GM23338 (cell line): Measurements from ENCODE around the gene KDM4B. TPM values are rescaled to one million over a fixed set of nuclear protein-coding genes. Genes with fewer than 3 reads are reported as not detected.

Experiments
- ATAC-seq: fragments of 200-7000 bp; cut with Tn5 transposase; 3 replicates; pipeline ENCODE4 v1.9.1; 2020
- DNase-seq: peaks from one replicate; pipeline ENCODE4 v3.0.0-alpha.2; 2015; ENCODE audit warnings: low spot score
- H2AFZ ChIP-seq: fragments of 200-600 bp; sonication (generic); 2 replicates; pipeline ENCODE4 v1.8.0; 2016; ENCODE audit warnings: antibody characterized with exemption, mild to moderate bottlenecking, moderate library complexity
- H3F3A ChIP-seq: fragments of 200-600 bp; sonication (generic); replicated peaks from 2 replicates; pipeline ENCODE4 v1.8.0; 2017; ENCODE audit warnings: antibody characterized with exemption, mixed run types, low read depth
- H3K27ac ChIP-seq: fragments of 200-600 bp; sonication (generic); 2 replicates; pipeline ENCODE4 v1.6.1; 2016; ENCODE audit warnings: low read depth
- H3K27me3 ChIP-seq: fragments of 200-600 bp; sonication (generic); 2 replicates; pipeline ENCODE4 v1.8.0; 2016; ENCODE audit warnings: mild to moderate bottlenecking, mixed run types, moderate library complexity; ENCODE audit not compliant: insufficient read depth
- H3K36me3 ChIP-seq: fragments of 200-600 bp; sonication (generic); 2 replicates; pipeline ENCODE4 v1.8.0; 2016; ENCODE audit warnings: mild to moderate bottlenecking; ENCODE audit not compliant: insufficient read depth
- H3K4me1 ChIP-seq: fragments of 200-600 bp; sonication (generic); 2 replicates; pipeline ENCODE4 v1.8.0; 2016; ENCODE audit warnings: mild to moderate bottlenecking, moderate library complexity; ENCODE audit not compliant: insufficient read depth
- H3K4me2 ChIP-seq: fragments of 200-600 bp; sonication (generic); 2 replicates; pipeline ENCODE4 v1.7.1; 2017; ENCODE audit warnings: mixed run types
- H3K4me3 ChIP-seq: fragments of 200-600 bp; sonication (generic); 2 replicates; pipeline ENCODE4 v1.6.1; 2016; ENCODE audit warnings: mixed run types
- H3K79me2 ChIP-seq: fragments of 200-600 bp; sonication (generic); replicated peaks from 2 replicates; pipeline ENCODE4 v1.8.0; 2017; ENCODE audit warnings: mild to moderate bottlenecking; ENCODE audit not compliant: insufficient read depth
- H3K9me2 ChIP-seq: fragments of 200-600 bp; sonication (generic); 2 replicates; pipeline ENCODE4 v1.8.0; 2017; ENCODE audit not compliant: insufficient read depth
- H4K20me1 ChIP-seq: fragments of 200-600 bp; sonication (generic); replicated peaks from 2 replicates; pipeline ENCODE4 v1.8.0; 2017; ENCODE audit warnings: mild to moderate bottlenecking; ENCODE audit not compliant: insufficient read depth
- H3K27ac Mint-ChIP-seq: 2 replicates; pipeline ENCODE4 v1.8.0; 2020; ENCODE audit warnings: inconsistent platforms, mild to moderate bottlenecking, moderate library complexity, mixed read lengths
- H3K27me3 Mint-ChIP-seq: 3 replicates; pipeline ENCODE4 v1.8.0; 2022; ENCODE audit warnings: low read depth, mild to moderate bottlenecking, moderate library complexity, mixed read lengths, inconsistent platforms; ENCODE audit not compliant: insufficient read depth, poor library complexity
- H3K36me3 Mint-ChIP-seq: 3 replicates; pipeline ENCODE4 v1.8.0; 2021; ENCODE audit warnings: low read depth, mild to moderate bottlenecking, inconsistent platforms, moderate library complexity, mixed read lengths
- H3K4me1 Mint-ChIP-seq: 3 replicates; pipeline ENCODE4 v1.8.0; 2020; ENCODE audit warnings: mild to moderate bottlenecking, inconsistent platforms, mixed read lengths
- H3K4me3 Mint-ChIP-seq: 3 replicates; pipeline ENCODE4 v1.8.0; 2021; ENCODE audit warnings: moderate library complexity, mild to moderate bottlenecking, inconsistent platforms, mixed read lengths
- H3K9me3 Mint-ChIP-seq: 3 replicates; pipeline ENCODE4 v1.8.0; 2020; ENCODE audit warnings: moderate library complexity, mild to moderate bottlenecking, inconsistent platforms, mixed read lengths
- CREB1 ChIP-seq: fragments of 250-450 bp; sonication (Bioruptor Pico); IDR thresholded peaks from 2 replicates; pipeline ENCODE4 v1.5.0; 2020; ENCODE audit warnings: low read depth, mild to moderate bottlenecking, moderate library complexity
- CTCF ChIP-seq, 2 experiments: fragments of 200-600 bp in 1 of 2; sonication (generic) in 1 of 2; conservative IDR thresholded peaks; 2 replicates each; pipeline versions ENCODE4 v1.5.1 to v1.6.1; 2016 to 2017; ENCODE audit warnings: antibody characterized with exemption in 2 of 2, low read depth in 2 of 2, mild to moderate bottlenecking in 2 of 2, moderate library complexity in 1 of 2
- ETS1 ChIP-seq: IDR thresholded peaks from 2 replicates; pipeline ENCODE4 v1.6.1; 2016; ENCODE audit warnings: antibody characterized with exemption
- EZH2 ChIP-seq: fragments of 200-600 bp; sonication (generic); IDR thresholded peaks from one replicate; pipeline ENCODE4 v1.8.0; 2017; ENCODE audit warnings: antibody characterized with exemption, mild to moderate bottlenecking, low read depth; ENCODE audit not compliant: unreplicated experiment
- EZH2phosphoT487 ChIP-seq: fragments of 200-600 bp; sonication (generic); IDR thresholded peaks from one replicate; pipeline ENCODE4 v1.8.1; 2018; ENCODE audit warnings: antibody characterized with exemption; ENCODE audit not compliant: unreplicated experiment
- JUNB ChIP-seq: IDR thresholded peaks from one replicate; pipeline ENCODE4 v1.6.1; 2016; ENCODE audit warnings: antibody characterized with exemption; ENCODE audit not compliant: unreplicated experiment
- NANOG ChIP-seq: IDR thresholded peaks from 2 replicates; pipeline ENCODE4 v1.6.1; 2016; ENCODE audit warnings: antibody characterized with exemption, borderline replicate concordance
- POLR2AphosphoS5 ChIP-seq: IDR thresholded peaks from 2 replicates; pipeline ENCODE4 v1.6.1; 2016; ENCODE audit warnings: antibody characterized with exemption, low read depth
- REST ChIP-seq: IDR thresholded peaks from one replicate; pipeline ENCODE4 v1.6.1; 2018; ENCODE audit warnings: antibody characterized with exemption; ENCODE audit not compliant: unreplicated experiment
- STAT1 ChIP-seq: IDR thresholded peaks from one replicate; pipeline ENCODE4 v1.6.1; 2016; ENCODE audit warnings: antibody characterized with exemption; ENCODE audit not compliant: unreplicated experiment
- ZNF114 ChIP-seq: fragments of 250-450 bp; sonication (Bioruptor Pico); IDR thresholded peaks from 2 replicates; pipeline ENCODE4 v1.5.0; 2020; ENCODE audit warnings: mild to moderate bottlenecking, moderate library complexity
- ZNF331 ChIP-seq: fragments of 250-450 bp; sonication (Bioruptor Pico); IDR thresholded peaks from 2 replicates; pipeline ENCODE4 v1.5.0; 2020; ENCODE audit warnings: low read depth, mild to moderate bottlenecking, moderate library complexity
- ZNF462 ChIP-seq: fragments of 250-450 bp; sonication (Bioruptor Pico); IDR thresholded peaks from 2 replicates; pipeline ENCODE4 v1.5.0; 2020; ENCODE audit warnings: mild to moderate bottlenecking, moderate library complexity
- polyA plus RNA-seq: library from polyadenylated mRNA; unstranded; fragments of >200 nt; fragmentation: Nextera tagmentation; extraction: Ambion mirVana; gene quantifications from 2 replicates; pipeline ENCODE4 v1.2.1, GENCODE V29; 2016
- total RNA-seq: library from RNA; depleted of rRNA; stranded (reverse); fragments of >200 nt; shearing (Covaris generic); gene quantifications from 2 replicates; pipeline ENCODE4 v1.2.3, GENCODE V29; 2014

The KDM4B gene
- total and polyA plus RNA-seq, 2 experiments from 2014 or later, result 9.1 to 27.6 TPM

- H3K27ac ChIP-seq, result no peak overlapping the region
- peaks cover 16% of the 10 kb centered on the region for H4K20me1 ChIP-seq
- no peaks in the 10 kb centered on the region for H3K9me3 Mint-ChIP-seq
- no peaks in the 10 kb centered on the region for H3K4me1 ChIP-seq
- no peak for TF ChIP-seq NANOG
- no peak for TF ChIP-seq ZNF462 (CRISPR knock-in tag)
- no peak for TF ChIP-seq ETS1
- no peak for TF ChIP-seq ZNF331 (CRISPR knock-in tag)
- TF ChIP-seq POLR2AphosphoS5, result no peak
- no peak for TF ChIP-seq CTCF (conservative IDR thresholded peaks at IDR 0.05; ENCODE audit: low read depth in 2 of 2)
- no peak for TF ChIP-seq STAT1
- TF ChIP-seq ZNF114 (CRISPR knock-in tag), result no peak
- TF ChIP-seq EZH2, result no peak
- TF ChIP-seq EZH2phosphoT487, result no peak
- no peak for TF ChIP-seq REST
- TF ChIP-seq CREB1 (CRISPR knock-in tag), result no peak
- TF ChIP-seq JUNB, result no peak
- peaks cover 70% of the 10 kb centered on the region for H3K36me3 Mint-ChIP-seq
- H3K79me2 ChIP-seq, result no peaks in the 10 kb centered on the region; the same call in 1 of the 2 replicates
- H3K9me2 ChIP-seq, result no peaks in the 10 kb centered on the region
- no peaks in the 10 kb centered on the region for H3K4me1 Mint-ChIP-seq
- ATAC-seq (no peak), DNase-seq (no peak)
- H3F3A ChIP-seq, result no peaks in the 10 kb centered on the region
- H3K4me2 ChIP-seq, result no peak overlapping the region
- H2AFZ ChIP-seq, result no peak overlapping the region
- no peak overlapping the region for H3K27ac Mint-ChIP-seq
- no peaks in the 10 kb centered on the region for H3K27me3 ChIP-seq
- peaks cover 11% of the 10 kb centered on the region; the same call in 1 of the 2 replicates for H3K36me3 ChIP-seq
- H3K27me3 Mint-ChIP-seq, result peaks cover 10% of the 10 kb centered on the region
- no peak overlapping the region for H3K4me3 ChIP-seq
- no peak overlapping the region for H3K4me3 Mint-ChIP-seq
These were observed 33.5 kb upstream of the KDM4B start for GRCh38 chr19:4935444-4935843.
